Tongue (tissue), 2 donors: Measurements from ENCODE around the gene METTL27. TPM values are rescaled to one million over a fixed set of nuclear protein-coding genes. Genes with fewer than 3 reads are reported as not detected.
"Not testable (repeated sequence)": the region's sequence is repeated elsewhere in the genome, so short reads cannot be mapped to it uniquely, and the experiment has no call there.

Experiments used
- DNase-seq: peaks from one replicate; pipeline ENCODE4 v3.0.0-alpha.2; 2015
- total RNA-seq: library from RNA; depleted of rRNA; stranded (reverse); fragments of >200 nt; gene quantifications from one replicate; pipeline ENCODE4 v1.2.3, GENCODE V29; 2014

The METTL27 gene, protein sequence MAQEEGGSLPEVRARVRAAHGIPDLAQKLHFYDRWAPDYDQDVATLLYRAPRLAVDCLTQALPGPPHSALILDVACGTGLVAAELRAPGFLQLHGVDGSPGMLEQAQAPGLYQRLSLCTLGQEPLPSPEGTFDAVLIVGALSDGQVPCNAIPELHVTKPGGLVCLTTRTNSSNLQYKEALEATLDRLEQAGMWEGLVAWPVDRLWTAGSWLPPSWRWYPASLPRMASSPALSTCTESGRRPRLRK
- 3.6 TPM for total RNA-seq

- DNase-seq, result peak; percentile 97
These were observed at the start of gene METTL27 for GRCh38 chr7:73842067-73842976. METTL27 (minus strand) TSS chr7:73842516; CDS start chr7:73842140, 376 bp downstream.

- no peak for DNase-seq
These were observed 49.0 kb upstream of the METTL27 start for GRCh38 chr7:73891178-73891885.

- no peak for DNase-seq
These were observed 48.3 kb upstream of the METTL27 start for GRCh38 chr7:73890555-73891147.

- peak; percentile 63 for DNase-seq
These were observed 46.6 kb upstream of the METTL27 start for GRCh38 chr7:73888959-73889358.

- no peak for DNase-seq
These were observed 45.4 kb upstream of the METTL27 start for GRCh38 chr7:73887762-73888161.

- peak; percentile 90 for DNase-seq
These were observed 43.9 kb upstream of the METTL27 start for GRCh38 chr7:73885975-73886798.

DNA sequence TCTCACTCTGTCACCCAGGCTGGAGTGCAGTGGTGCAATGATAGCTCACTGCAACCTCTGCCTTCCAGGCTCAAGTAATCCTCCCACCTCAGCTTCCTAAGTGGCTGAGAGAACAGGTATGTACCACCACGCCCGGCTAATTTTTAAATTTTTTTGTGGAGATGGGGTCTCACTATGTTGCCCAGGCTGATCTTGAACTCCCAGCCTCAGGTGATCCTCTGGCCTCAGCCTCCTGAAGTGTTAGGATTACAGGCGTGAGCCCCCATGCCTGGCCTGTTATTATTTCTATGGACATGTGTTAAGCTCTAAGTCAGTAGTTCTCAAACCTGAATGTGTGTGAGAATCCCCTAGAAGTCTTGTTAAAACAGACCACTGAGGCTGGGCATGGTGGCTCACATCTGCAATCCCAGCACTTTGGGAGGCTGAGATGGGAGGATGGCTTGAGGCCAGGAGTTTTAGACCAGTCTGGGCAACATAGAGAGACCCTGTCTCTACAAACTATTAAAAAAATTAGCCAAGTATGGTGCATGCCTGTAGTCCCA is 43.2 kb upstream of the METTL27 start:
- DNase-seq, result no peak

DNA sequence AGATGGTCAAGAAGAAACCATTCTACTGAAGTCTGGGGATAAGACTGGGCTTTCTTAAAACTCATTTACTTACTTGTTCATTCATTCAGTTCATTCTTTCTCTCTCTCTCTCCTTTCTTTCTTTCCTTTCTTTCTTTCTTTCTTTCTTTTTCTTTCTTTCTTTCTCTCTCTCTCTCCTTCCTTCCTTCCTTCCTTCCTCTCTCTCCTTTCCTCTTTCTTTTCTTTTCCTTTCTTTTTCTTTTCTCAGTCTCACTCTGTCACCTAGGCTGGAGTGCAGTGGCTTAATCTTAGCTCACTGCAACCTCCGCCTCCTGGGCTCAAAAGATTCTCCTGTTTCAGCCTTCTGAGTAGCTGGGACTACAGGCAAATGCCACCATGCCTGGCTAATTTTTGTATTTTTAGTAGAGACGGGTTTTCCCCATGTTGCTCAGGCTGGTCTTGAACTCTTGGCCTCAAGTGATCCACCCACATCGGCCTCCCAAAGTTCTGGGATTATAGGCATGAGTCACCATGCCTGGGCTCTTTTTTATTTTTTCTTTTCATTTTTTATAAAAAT is 42.6 kb upstream of the METTL27 start:
- not testable (repeated sequence) for DNase-seq

DNA sequence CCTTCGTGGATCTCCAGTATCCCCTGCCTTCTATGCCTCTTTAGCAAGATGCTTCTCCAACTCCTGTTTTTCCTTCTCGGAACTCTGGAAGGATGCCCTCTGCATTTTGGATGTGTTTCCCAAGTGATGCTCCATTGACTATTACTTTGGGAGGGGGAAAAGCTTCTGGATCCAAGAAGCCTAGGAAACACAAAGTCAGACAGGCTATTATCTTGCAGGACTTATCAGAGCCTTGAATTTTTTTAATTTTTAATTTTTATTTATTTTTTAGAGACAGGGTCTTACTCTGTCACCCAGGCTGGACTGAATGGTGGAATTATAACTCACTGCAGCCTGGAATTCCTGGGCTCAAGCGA is 39.7 kb upstream of the METTL27 start:
- no peak for DNase-seq

GRCh38 chr7:73881352-73882046 is 39.2 kb upstream of the METTL27 start:
- DNase-seq, result no peak

DNA sequence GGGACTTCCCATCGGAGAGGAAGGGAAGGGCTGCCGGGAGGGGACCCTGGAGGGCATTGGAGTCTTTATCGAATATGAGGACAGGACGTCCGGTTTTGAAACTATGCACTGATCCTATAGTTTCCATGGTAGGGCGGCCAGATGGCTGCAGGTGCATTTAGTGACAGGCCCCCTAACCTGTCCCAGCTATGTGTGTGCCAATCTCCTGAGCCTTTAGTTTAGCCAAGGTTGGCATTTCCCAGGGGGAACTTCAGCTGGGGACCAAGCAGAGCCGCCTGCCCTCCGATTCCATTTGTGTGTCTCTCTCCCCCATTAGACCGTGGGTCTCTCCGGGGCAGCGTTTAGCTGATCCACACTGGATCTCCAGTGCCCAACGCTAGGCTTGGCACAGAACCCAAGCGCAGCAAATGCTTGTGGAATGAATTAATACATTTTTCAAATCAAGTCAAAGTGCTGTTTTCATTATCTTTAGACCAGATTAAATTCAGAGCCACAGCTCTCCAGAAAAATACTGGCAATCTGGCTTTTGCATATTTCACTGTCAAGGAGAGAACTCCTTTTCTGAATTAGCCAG is 38.5 kb upstream of the METTL27 start:
- no peak for DNase-seq

GRCh38 chr7:73879977-73880681 is 37.8 kb upstream of the METTL27 start:
- DNase-seq, result no peak

DNA sequence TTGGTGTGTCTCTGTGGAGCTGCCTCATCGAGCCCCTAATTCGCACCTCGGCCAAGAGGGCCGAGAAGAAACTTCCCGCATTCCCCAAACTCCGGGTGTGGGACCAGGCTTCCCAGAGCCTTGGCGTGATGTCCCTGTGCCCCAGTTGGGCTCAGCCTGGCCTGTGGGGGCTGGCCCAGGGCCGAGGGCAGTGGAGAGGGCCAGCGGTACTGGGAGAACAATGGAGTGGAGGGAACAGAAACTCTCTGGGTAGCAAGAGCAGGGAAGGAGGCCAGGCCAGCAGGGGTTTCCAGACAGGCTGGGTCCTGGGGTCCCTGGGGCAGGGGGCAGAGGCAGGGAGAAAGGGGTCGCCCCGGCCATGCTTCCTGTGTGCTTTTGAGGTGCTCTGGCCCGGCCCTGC is 34.7 kb upstream of the METTL27 start:
- DNase-seq, result no peak

DNA sequence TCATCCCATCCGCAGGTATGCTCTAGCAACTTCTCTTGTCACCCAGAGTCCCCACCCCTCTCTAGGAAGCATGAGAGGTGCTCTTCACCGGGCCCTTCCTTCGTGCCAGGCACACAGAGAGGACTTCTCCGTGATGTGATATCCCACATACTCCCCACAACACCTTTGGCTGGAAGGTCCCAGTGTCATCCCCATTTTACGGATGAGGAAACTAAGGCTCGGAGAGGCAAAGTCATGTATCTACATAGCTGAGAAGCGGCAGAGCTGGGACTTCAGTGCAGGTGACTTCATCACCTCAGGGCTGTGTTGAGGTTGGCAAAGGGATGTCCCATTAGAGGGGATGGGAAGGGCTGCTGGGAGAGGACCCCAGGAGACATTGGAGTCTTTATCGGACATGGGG is 34.0 kb upstream of the METTL27 start:
- DNase-seq, result no peak

DNA sequence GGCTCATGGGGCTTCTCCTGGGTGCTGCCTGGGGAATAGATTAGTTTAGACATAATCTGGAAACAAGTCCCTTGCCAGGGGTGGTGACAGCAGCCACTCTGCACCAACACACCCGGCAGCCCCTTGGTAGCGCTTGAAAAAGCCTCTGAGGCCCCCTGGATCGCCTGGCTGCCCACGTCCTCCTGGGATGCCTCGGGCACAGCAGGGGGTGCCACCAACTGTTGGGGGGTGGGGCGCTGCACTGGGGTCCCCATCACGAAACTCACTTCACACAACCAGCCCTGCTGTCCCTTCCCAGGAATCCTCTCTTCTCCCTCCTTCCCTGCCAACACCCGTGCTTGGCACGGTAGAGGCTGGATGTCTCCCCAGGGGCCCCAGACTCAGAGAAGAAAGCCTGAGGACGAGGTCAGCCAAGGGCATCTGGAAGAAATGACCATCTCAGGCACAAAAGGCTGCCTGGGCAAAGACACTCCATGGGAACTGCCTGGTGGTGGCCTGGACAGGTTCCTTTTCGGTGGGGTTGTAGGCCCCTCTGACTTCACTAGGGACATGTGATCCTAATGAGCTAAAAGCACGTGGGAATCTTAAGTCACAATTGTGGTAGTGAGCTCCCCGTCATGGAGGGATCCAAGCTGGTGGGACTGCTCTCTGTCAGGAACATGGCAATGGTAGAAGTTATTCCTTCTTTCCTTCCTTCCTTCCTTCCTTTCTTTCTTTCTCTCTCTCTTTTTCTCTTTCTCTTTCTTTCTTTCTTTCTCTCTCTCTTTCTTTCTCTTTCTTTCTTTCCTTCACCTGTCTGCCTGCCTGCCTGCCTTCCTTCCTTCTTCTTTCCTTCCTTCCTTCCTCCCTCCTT is 30.0 kb upstream of the METTL27 start:
- no peak for DNase-seq

GRCh38 chr7:73871163-73872011 is 29.1 kb upstream of the METTL27 start:
- peak; percentile 81 for DNase-seq

DNA sequence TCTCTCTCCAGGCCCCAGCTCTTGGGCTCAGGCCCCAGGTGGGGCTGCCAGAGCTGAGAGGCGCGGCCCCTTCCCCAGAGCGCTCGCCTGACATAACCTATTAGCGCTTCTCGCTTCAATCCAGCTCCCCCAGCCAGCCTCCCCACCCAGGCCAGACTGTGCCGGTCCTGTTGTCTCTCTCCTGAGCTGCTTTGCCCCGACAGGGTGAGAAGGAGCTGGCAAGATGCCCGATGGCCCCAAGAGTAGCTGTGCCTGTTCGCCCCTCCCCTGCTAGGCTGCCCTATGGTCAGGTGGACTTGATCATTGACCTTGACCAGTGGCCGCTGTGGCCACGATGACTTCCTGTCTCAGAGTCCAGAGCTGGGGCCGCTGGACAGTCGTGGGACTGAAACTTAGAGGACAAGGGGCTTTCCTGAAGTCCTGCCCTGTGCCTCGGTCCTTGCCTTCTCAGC is 27.8 kb upstream of the METTL27 start:
- DNase-seq, result no peak
